Ammon's horn (tissue), 1 donor: ENCODE results near the gene YJEFN3.

Source experiments
- DNase-seq: peaks from one replicate; pipeline ENCODE4 v3.0.0-alpha.2; 2016; ENCODE audit warnings: low spot score

YJEFN3 gene

GRCh38 chr19:19554074-19555023 lies 25.6 kb downstream of the YJEFN3 start:
- no peak for DNase-seq

DNA sequence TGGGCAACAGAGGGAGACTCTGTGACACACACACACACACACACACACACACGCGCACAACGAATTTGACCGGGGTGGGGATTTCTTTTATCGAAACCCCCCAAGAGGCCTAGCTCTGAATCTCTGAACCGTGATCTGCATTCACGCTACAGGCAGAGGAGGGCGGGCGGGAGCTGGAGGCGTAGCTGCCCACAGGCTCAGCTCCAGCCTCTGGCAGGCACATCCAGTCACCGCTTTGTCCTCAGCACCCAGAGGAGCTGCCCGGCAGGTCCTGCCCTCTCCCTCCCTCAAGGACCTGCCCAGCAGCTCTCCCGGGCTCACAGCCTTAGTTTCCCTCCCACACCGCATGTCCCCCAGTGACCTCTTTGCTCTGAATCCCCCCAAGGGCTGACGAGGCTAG lies 29.3 kb downstream of the YJEFN3 start:
- no peak for DNase-seq

- no peak for DNase-seq
Observed at GRCh38 chr19:19558636-19559035, 29.9 kb downstream of the YJEFN3 start.

GRCh38 chr19:19559931-19560330 lies 31.2 kb downstream of the YJEFN3 start:
- no peak for DNase-seq

GRCh38 chr19:19561946-19562664 lies 33.4 kb downstream of the YJEFN3 start:
- DNase-seq, result no peak

DNA sequence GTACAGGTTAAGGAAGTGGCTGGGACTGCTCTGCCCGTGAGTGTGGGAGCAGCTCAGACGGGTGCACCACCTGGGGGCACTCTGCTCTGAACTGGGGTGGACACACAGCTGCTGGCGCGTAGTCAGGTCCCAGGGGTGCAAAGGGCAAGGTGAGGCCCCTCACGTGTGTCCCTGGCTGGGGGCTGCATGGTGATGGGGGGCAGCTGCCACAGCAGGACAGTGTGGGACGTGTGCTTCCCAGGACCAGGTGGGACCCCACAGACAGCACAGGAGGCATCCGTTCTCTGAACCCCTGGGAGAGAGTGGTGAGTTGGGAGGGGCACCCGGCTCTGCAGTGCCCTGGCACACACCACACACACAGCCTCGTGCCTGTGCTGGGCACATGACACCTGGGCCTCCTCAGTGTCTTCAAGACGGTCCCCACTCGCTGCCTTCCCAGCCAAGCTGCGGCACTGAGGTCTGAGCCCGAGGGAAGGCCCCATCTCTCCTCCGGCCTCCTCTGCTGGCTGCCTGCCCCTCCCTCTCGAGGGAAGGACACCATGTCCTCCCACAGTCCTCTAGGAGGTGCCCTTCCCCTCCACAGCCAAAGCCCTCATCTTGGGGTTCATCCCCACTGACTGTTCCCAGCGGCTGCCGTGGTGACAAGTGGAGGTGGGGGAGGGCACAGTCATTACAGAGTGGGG lies 34.1 kb downstream of the YJEFN3 start:
- no peak for DNase-seq

DNA sequence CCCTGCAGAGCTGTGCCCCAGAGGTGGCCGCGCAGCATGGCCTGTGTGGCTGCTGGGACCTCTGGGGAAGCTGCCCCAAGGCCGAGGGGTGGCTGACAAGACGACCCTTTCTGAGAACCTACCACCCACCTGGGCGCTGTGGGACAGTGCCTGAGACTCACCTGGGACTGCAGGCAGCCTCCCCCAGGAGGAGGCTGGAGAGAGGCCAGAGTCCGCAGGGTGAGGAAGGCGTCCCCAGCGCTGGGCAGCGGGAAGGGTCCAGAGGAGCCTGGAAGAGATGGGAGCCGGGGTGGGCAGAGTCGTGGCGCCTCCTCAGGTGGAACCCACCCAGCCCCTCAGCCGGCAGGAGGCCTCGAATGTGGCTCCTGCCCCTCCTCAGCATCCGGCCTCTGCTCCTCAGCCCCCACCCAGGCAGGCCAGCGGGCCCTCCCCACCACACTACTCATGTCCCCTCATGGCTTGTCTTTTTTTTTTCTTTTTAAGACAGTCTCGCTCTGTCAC lies 34.7 kb downstream of the YJEFN3 start:
- DNase-seq, result no peak

GRCh38 chr19:19566306-19566705 lies 37.6 kb downstream of the YJEFN3 start:
- DNase-seq, result no peak

GRCh38 chr19:19567391-19567790 lies 38.7 kb downstream of the YJEFN3 start:
- DNase-seq, result no peak

DNA sequence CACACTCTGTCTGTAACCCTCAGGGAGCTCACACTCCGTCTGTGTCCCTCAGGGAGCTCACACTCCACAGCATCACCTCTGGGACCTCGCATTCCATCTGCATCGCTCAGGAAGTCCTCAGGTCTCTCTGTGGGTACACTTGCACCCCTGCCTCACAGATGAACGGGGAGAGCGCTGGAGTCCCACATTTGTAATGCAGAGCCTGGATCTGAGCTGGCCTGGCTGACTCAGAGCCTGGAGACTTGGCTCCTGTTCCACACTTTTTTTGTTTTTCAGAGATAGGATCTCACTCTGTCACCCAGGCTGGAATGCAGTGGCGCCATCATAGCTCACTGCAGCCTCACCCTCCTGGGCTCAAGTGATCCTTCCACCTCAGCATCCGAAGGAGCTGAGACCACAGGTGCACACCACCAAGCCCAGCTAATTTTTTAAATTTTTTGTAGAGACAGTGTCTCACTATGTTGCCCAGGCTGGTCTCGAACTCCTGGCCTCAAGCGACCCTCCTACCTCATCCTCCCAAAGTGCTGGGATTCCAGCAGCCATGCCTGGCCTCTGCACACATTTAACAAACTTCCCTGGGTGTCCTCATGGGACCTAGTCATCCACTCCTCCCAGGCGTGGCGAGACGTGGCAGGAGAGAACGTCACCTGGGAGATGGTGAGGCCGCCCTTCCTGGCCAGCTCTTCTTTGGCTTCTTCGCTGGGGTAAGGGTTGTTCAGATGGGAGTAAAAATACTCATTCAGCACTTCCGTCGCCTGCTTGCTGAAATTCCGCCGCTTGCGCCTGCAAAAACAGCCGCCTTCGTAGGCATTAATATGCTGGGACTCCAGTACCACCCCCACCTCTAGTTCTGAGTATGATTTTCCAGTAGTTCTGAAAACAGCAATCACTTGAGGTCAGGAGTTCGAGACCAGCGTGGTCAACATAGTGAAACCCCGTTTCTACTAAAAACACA lies 40.4 kb downstream of the YJEFN3 start:
- DNase-seq, result no peak

GRCh38 chr19:19570571-19570970 lies 41.9 kb downstream of the YJEFN3 start:
- no peak for DNase-seq

- DNase-seq, result no peak
Observed at GRCh38 chr19:19571071-19571786, 42.5 kb downstream of the YJEFN3 start.

DNA sequence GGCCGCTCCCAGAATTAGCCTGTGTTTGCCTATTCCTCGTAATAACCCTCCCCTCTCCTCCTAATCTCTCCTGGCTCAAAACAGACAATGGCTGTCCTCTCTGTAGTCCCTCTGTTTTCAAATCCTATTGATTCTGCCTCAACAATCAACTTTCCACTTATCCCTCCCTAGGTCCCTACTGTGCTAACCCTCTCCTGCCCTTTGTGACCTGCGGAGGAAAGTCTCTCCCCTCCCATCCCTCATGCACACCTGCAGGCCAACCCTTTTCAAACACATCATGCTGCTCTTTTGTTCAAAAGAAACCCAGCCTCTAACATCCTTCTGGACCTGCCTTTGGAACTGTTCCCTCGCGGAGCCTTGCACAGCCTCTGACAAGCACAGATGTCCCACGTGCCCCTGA lies 46.7 kb downstream of the YJEFN3 start:
- DNase-seq, result no peak

GRCh38 chr19:19578252-19578651 lies 49.5 kb downstream of the YJEFN3 start:
- DNase-seq, result peak; percentile 15

GRCh38 chr19:19579533-19580361 lies 51.0 kb downstream of the YJEFN3 start:
- DNase-seq, result no peak

- no peak for DNase-seq
Observed at GRCh38 chr19:19580418-19580817, 51.7 kb downstream of the YJEFN3 start.

DNA sequence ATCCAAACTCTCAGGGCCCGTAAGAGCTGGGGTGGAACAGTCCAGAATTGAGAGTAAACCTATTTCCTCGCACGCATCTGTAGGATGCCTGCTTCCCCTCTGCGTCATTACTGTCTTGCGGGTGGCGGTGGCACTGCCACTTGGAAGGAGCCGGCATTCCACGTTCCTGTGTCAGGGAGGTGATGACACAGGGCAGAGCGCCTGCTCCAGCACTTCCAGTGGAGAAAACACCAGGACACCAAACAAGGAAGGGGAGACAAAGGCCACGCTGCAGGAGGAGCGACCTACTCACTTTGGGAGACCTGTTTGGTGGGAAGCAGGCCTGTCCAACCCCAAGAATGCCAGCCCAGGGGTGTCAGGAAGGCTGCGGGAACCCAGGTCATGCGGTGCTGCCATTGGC lies 52.7 kb downstream of the YJEFN3 start:
- DNase-seq, result no peak

GRCh38 chr19:19582471-19582870 lies 53.8 kb downstream of the YJEFN3 start:
- no peak for DNase-seq

GRCh38 chr19:19584356-19584755 lies 55.6 kb downstream of the YJEFN3 start:
- DNase-seq, result no peak
